Measurements from ENCODE around the gene TMEM17. TPM values are rescaled to one million over a fixed set of nuclear protein-coding genes. Genes with fewer than 3 reads are reported as not detected.

Gene TMEM17
- total RNA-seq, 1 experiment from 2014 or later: 0.86 TPM

- Histone ChIP-seq H3K9me3 (ENCODE audit: low read length) (no peaks in the 10 kb centered on the region), H3K4me3 (ENCODE audit: low read length) (no peak overlapping the region), H3K27ac (ENCODE audit: low read length) (no peak overlapping the region), H3K36me3 (ENCODE audit: insufficient read depth, low read length) (no peaks in the 10 kb centered on the region), H4K20me1 (ENCODE audit: insufficient read depth, low read depth, low read length) (no peaks in the 10 kb centered on the region), H3K4me2 (ENCODE audit: low read depth, low read length, poor library complexity, severe bottlenecking) (no peak overlapping the region), H3K4me1 (ENCODE audit: low read length) (peaks cover 8% of the 10 kb centered on the region), H3K9ac (ENCODE audit: low read length) (no peak overlapping the region), H3K9me2 (replicated peaks; ENCODE audit: insufficient read depth, low read length) (no peaks in the 10 kb centered on the region), H3K27me3 (ENCODE audit: low read length) (no peaks in the 10 kb centered on the region), H2AFZ (ENCODE audit: low read length) (no peak overlapping the region), H3K79me2 (ENCODE audit: low read length) (no peaks in the 10 kb centered on the region)
- DNase-seq: no peak
Measured at GRCh38 chr2:62452701-62453454, 53.1 kb downstream of the TMEM17 start.

- H3K27me3 ChIP-seq (ENCODE audit: low read length): no peaks in the 10 kb centered on the region
- no peak for DNase-seq
- no peaks in the 10 kb centered on the region for H4K20me1 ChIP-seq (ENCODE audit: insufficient read depth, low read depth, low read length)
- H3K79me2 ChIP-seq (ENCODE audit: low read length): no peaks in the 10 kb centered on the region
- no peak overlapping the region for H3K4me3 ChIP-seq (ENCODE audit: low read length)
- H3K9me3 ChIP-seq (ENCODE audit: low read length): no peaks in the 10 kb centered on the region
- no peak overlapping the region for H3K4me2 ChIP-seq (ENCODE audit: low read depth, low read length, poor library complexity, severe bottlenecking)
- H2AFZ ChIP-seq (ENCODE audit: low read length): no peak overlapping the region
- H3K27ac ChIP-seq (ENCODE audit: low read length): no peak overlapping the region
- no peaks in the 10 kb centered on the region for H3K36me3 ChIP-seq (ENCODE audit: insufficient read depth, low read length)
- no peaks in the 10 kb centered on the region for H3K4me1 ChIP-seq (ENCODE audit: low read length)
- H3K9ac ChIP-seq (ENCODE audit: low read length): no peak overlapping the region
- no peaks in the 10 kb centered on the region for H3K9me2 ChIP-seq (replicated peaks; ENCODE audit: insufficient read depth, low read length)
Measured at GRCh38 chr2:62450716-62451191, 55.2 kb downstream of the TMEM17 start.

Small RNA genes lying within 50 kb of the gene (small RNA-seq; reads per million reads assigned to genes)
- not detected for gene AC107083.1
- not detected for gene RN7SL18P

Other genes starting within 250 kb of the TMEM17 start
- gene EHBP1, start 199.5 kb upstream of the TMEM17 start, total RNA-seq (2014; rRNA removed; shearing (Covaris generic); ENCODE audit: low replicate concordance): 32.2 and 48.7 TPM in 2 replicates